ENCODE data around the gene SPG7. TPM values are rescaled to one million over a fixed set of nuclear protein-coding genes. Genes with fewer than 3 reads are reported as not detected.

SPG7 gene
- total RNA-seq, 4 donors from 2014 or later = 58.8 to 94.3 (median 83.3) TPM

DNA sequence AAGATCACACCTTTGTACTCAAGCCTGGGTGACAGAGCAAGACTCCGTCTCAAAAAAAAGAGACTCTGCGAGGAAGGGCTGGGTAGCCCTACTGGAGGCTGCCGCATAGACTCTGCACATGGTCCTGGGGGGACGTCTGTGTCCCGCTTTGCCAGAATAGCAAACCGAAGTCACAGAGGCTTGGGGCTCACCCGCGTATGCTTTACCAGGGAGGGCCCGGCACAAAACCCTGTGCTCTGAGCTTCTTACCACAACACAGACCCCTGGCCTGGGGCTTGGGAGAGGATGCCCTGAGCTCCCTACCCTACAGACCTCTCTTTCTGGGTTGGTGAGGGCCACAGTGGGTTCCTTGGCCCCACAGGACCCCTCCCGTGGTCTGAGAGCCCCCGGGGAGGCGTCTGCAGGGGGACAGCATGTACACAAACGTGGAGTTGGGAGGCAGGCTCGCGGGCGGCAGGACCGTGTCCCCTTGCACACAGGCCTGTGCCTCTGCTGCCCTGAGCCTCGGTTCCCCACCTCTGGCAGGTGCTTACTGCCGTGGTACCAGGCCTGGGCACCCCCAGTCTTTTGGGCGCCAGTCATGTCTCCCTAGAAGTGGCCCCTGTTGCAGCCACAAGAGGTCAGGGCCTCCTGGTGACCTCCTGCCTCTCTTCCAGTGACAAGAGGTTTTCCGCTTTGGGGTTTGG is 81.2 kb downstream of the SPG7 start:
- WGBS = 94% methylated on average over 9 of the region's 21 CpGs

GRCh38 chr16:89593841-89594240 is 85.6 kb downstream of the SPG7 start:
- intact Hi-C loops (cut with DNase I) = no loop called here
- DNase-seq (ENCODE audit: extremely low spot score) = no peak
- 91% methylated on average over 15 of the region's 15 CpGs for WGBS
- Histone ChIP-seq H3K9me3 (no peaks in the 10 kb centered on the region), H3K36me3 (no peaks in the 10 kb centered on the region), H3K27me3 (no peaks in the 10 kb centered on the region), H3K4me3 (no peak overlapping the region), H3K4me1 (no peaks in the 10 kb centered on the region), H3K27ac (replicated peaks in 1 of 4) (no peak overlapping the region)
- TF ChIP-seq POLR2A (IDR thresholded peaks at IDR 0.05; ENCODE audit: low read depth) (no peak), POLR2AphosphoS5 (IDR thresholded peaks at IDR 0.05) (no peak), EP300 (IDR thresholded peaks at IDR 0.05) (no peak), CTCF (IDR thresholded peaks at IDR 0.05) (no peak)

More for the DNA sequence above, 81.2 kb downstream of the SPG7 start:
- H3K4me1 ChIP-seq = no peaks in the 10 kb centered on the region
- H3K9me3 ChIP-seq = no peaks in the 10 kb centered on the region
- no peak for TF ChIP-seq CTCF (IDR thresholded peaks at IDR 0.05)
- no peak for TF ChIP-seq POLR2A (IDR thresholded peaks at IDR 0.05; ENCODE audit: low read depth)
- TF ChIP-seq EP300 (IDR thresholded peaks at IDR 0.05) = no peak
- TF ChIP-seq POLR2AphosphoS5 (IDR thresholded peaks at IDR 0.05) = no peak
- H3K36me3 ChIP-seq = no peaks in the 10 kb centered on the region
- H3K27me3 ChIP-seq = peaks cover 0 to 19% (median 0%) of the 10 kb centered on the region in 4 donors
- no peak for DNase-seq (ENCODE audit: extremely low spot score)
- H3K4me3 ChIP-seq = no peak overlapping the region
- H3K27ac ChIP-seq (replicated peaks in 1 of 4) = no peak overlapping the region
- intact Hi-C loops (cut with DNase I) = no loop called here

- H3K27ac ChIP-seq (replicated peaks in 1 of 4) = no peak overlapping the region
- no peaks in the 10 kb centered on the region for H3K36me3 ChIP-seq
- no peaks in the 10 kb centered on the region for H3K9me3 ChIP-seq
- no peaks in the 10 kb centered on the region for H3K27me3 ChIP-seq
- DNase-seq (ENCODE audit: extremely low spot score) = no peak
- H3K4me3 ChIP-seq = no peak overlapping the region
- H3K4me1 ChIP-seq = no peaks in the 10 kb centered on the region
- 93% methylated on average over 18 of the region's 47 CpGs for WGBS
- TF ChIP-seq EP300 (IDR thresholded peaks at IDR 0.05) = no peak
- TF ChIP-seq CTCF (IDR thresholded peaks at IDR 0.05) = no peak
- no peak for TF ChIP-seq POLR2A (IDR thresholded peaks at IDR 0.05; ENCODE audit: low read depth)
- no peak for TF ChIP-seq POLR2AphosphoS5 (IDR thresholded peaks at IDR 0.05)
- intact Hi-C loops (cut with DNase I) = no loop called here
Measured at GRCh38 chr16:89595330-89596060, 87.3 kb downstream of the SPG7 start.

DNA sequence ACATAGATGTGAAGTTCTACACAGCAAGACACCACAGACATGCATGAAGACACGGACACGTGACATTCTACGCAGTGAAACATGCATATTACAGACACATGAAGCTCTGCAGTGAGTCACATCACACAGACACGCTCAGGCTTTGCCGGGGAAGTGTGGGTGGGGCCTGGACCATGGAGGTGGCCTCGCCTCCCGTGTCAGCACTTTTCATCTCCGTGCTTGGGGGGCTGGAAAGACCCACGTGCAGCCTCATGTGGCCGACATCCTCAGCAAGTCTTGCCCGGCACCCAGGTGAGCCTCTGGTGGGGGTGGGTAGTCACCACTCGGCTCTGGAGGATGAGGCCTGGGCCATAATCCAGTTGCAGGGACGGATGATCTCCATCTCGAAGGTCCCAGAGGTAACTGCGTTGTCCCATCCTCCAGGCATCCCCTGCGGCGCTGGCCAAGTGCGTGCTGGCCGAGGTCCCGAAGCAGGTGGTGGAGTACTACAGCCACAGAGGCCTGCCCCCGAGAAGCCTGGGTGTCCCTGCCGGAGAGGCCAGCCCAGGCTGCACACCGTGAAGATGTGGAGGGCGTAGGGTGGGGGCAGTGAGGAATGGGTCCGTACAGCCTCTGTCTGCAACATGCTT is 88.0 kb downstream of the SPG7 start:
- no peak overlapping the region for H3K4me3 ChIP-seq
- H3K9me3 ChIP-seq = no peaks in the 10 kb centered on the region
- no peak for DNase-seq (ENCODE audit: extremely low spot score)
- no peaks in the 10 kb centered on the region for H3K4me1 ChIP-seq
- 86% methylated on average over 21 of the region's 25 CpGs for WGBS
- intact Hi-C loops (cut with DNase I) = no loop called here
- no peaks in the 10 kb centered on the region for H3K36me3 ChIP-seq
- TF ChIP-seq EP300 (IDR thresholded peaks at IDR 0.05) (no peak), POLR2AphosphoS5 (IDR thresholded peaks at IDR 0.05) (no peak), CTCF (IDR thresholded peaks at IDR 0.05) (no peak), POLR2A (IDR thresholded peaks at IDR 0.05; ENCODE audit: low read depth) (no peak)
- H3K27ac ChIP-seq (replicated peaks in 1 of 4) = no peak overlapping the region
- no peaks in the 10 kb centered on the region for H3K27me3 ChIP-seq
